ENCODE results near the gene RDH13. TPM values are rescaled to one million over a fixed set of nuclear protein-coding genes. Genes with fewer than 3 reads are reported as not detected.
A peak's percentile ranks its signal among the peaks of the same experiment; 100 is the strongest.
"Not testable (repeated sequence)": the region's sequence is repeated elsewhere in the genome, so short reads cannot be mapped to it uniquely, and the experiment has no call there.

Gene RDH13
- total RNA-seq, 1 donor from 2014 or later = 18.9 TPM

DNA sequence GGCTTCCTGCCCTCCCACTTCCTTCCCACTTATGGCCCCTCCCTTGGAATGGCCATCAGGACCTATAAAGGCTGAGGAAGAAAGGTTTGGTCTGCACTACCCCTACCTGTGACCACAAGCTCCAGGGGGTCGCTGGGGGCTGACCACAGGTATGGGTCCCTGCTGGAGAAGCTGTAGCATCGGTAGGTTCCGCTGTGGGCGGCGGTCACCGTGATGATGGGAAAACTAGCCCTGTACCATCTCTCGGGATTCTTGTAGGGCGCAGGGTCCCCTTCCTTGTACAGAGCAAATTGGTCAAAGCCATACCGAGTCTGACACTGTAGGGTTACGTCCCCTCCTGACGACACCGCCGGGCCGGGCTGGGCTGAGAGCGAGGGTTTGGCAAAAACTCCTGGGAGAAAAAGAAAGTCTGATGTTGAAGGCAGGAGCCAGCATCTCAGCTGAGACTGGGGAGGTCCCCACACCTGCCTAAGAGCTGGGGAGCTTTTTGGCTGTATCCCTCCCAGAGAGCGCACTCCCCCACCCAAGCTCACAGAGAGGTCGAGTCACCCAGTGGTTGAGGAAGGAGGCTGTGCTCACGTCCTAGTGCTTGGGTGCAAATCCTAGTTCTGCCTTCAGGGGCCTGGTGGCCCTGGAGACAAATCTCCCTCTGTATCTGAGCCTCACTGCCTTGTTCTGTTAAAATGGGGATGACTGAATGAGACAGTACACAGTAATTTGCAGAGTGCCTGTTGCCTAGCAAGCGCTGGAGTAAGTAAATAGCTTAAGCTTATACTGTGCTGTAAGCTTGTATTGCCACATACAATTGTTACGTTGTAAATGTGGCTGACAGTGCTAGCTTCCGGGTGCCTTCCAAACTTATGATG, 35.2 kb downstream of the RDH13 start:
- Mint-ChIP-seq H3K4me1 (ENCODE audit: low read depth) (no peaks in the 10 kb centered on the region), H3K4me3 (ENCODE audit: low read depth) (no peak overlapping the region), H3K27ac (no peak overlapping the region), H3K9me3 (peaks cover 27% of the 10 kb centered on the region), H3K36me3 (ENCODE audit: low read depth) (peaks cover 14% of the 10 kb centered on the region), H3K27me3 (ENCODE audit: low read depth) (no peaks in the 10 kb centered on the region)
- intact Hi-C loops (cut with micrococcal nuclease) = no loop called here
- DNase-seq (ENCODE audit: low spot score) = no peak

DNA sequence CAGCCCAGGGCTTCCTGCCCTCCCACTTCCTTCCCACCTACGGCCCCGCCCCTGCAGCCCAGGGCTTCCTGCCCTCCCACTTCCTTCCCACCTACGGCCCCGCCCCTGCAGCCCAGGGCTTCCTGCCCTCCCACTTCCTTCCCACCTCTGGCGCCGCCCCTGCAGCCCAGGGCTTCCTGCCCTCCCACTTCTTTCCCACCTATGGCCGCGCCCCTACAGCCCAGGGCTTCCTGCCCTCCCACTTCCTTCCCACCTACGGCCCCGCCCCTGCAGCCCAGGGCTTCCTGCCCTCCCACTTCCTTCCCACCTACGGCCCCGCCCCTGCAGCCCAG, 35.8 kb downstream of the RDH13 start:
- H3K4me3 Mint-ChIP-seq (ENCODE audit: low read depth); H3K27ac Mint-ChIP-seq; intact Hi-C loops (cut with micrococcal nuclease); H3K4me1 Mint-ChIP-seq (ENCODE audit: low read depth); DNase-seq (ENCODE audit: low spot score); H3K27me3 Mint-ChIP-seq (ENCODE audit: low read depth): not testable (repeated sequence)
- Mint-ChIP-seq H3K9me3 (peaks cover 33% of the 10 kb centered on the region), H3K36me3 (ENCODE audit: low read depth) (peaks cover 17% of the 10 kb centered on the region)

DNA sequence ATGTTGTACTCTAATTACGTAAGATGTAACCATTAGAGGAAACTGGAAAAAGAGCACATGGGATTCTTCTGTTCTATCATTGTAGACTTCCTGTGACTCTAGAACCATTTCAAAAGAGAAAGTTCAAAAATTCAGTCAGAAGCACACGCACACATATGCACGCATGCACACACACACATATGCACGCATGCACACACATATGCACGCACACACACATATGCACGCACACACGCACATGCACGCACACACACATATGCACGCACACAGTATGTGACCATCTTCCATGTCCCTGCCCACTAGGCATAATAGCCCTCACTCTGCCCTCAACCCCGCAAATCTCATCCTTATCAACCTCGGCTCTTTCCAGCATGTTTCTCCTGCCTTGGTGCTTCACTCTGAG, 38.8 kb downstream of the RDH13 start:
- no peaks in the 10 kb centered on the region for H3K27me3 Mint-ChIP-seq (ENCODE audit: low read depth)
- H3K36me3 Mint-ChIP-seq (ENCODE audit: low read depth) = peaks cover 21% of the 10 kb centered on the region
- H3K9me3 Mint-ChIP-seq = peaks cover 45% of the 10 kb centered on the region
- H3K4me3 Mint-ChIP-seq (ENCODE audit: low read depth) = no peak overlapping the region
- intact Hi-C loops (cut with micrococcal nuclease) = no loop called here
- DNase-seq (ENCODE audit: low spot score) = no peak
- H3K27ac Mint-ChIP-seq = no peak overlapping the region
- no peaks in the 10 kb centered on the region for H3K4me1 Mint-ChIP-seq (ENCODE audit: low read depth)

DNA sequence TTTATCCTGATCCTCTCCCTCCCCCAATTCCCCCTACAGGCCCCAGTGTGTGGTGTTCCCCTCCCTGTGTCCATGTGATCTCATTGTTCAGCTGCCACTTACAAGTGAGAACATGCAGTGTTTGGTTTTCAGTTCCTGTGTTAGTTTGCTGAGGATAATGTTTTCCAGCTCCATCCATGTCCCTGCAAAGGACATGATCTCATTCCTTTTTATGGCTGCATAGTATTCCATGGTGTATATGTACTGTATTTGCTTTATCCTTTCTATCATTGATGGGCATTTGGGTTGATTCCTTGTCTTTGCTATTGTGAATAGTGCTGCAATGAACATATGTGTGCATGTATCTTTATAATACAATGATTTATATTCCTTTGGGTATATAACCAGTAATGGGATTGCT, 42.6 kb downstream of the RDH13 start:
- H3K4me3 Mint-ChIP-seq (ENCODE audit: low read depth); intact Hi-C loops (cut with micrococcal nuclease); H3K27me3 Mint-ChIP-seq (ENCODE audit: low read depth); H3K4me1 Mint-ChIP-seq (ENCODE audit: low read depth); H3K27ac Mint-ChIP-seq; DNase-seq (ENCODE audit: low spot score): not testable (repeated sequence)
- Mint-ChIP-seq H3K36me3 (ENCODE audit: low read depth) (peaks cover 17% of the 10 kb centered on the region), H3K9me3 (peaks cover 42% of the 10 kb centered on the region)

DNA sequence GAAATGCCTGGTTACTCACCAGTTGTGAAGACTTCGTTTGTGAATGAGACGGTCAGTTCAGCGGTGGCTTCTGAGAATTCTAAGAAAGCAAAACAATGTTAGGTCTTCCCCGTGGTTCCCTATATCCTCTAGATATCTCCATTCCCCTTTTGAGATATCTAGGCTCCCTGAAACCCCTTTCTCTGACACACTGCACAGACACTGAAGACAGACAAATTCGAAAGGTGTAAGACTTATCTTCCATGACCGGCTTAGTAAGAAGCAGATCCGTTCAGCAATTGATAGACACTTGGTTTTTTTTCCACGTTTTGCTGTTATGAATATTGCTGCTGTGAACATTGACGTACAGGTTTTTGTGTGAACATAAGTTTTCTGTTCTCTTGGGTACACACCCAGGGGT, 44.3 kb downstream of the RDH13 start:
- no peak overlapping the region for H3K4me3 Mint-ChIP-seq (ENCODE audit: low read depth)

DNA sequence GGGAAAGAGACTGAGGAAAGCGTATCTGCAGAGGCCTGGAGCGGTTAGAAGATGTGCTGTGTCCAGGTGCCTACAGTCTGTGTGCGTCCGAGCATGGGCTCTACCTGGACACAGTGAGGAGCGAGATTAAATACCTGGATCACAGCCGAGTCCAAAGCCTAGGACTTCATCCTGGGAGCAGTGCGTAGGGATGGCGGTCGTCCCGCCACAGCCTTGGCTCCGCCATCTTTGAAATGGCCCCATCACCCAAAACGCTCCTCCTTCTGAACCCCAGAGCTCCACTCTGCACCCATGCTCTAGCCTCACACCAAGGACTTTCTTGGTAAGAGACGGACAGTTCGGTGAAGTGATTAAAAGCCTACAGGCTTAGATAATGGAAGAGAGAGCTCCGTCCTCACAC, 44.7 kb downstream of the RDH13 start:
- intact Hi-C loops (cut with micrococcal nuclease) = no loop called here
- Mint-ChIP-seq H3K4me1 (ENCODE audit: low read depth) (no peaks in the 10 kb centered on the region), H3K27ac (no peak overlapping the region), H3K27me3 (ENCODE audit: low read depth) (no peaks in the 10 kb centered on the region), H3K4me3 (ENCODE audit: low read depth) (no peak overlapping the region), H3K36me3 (ENCODE audit: low read depth) (peaks cover 9% of the 10 kb centered on the region), H3K9me3 (peaks cover 24% of the 10 kb centered on the region)
- no peak for DNase-seq (ENCODE audit: low spot score)

More for the DNA sequence above, 44.3 kb downstream of the RDH13 start:
- DNase-seq (ENCODE audit: low spot score) = no peak
- Mint-ChIP-seq H3K27me3 (ENCODE audit: low read depth) (no peaks in the 10 kb centered on the region), H3K36me3 (ENCODE audit: low read depth) (peaks cover 13% of the 10 kb centered on the region), H3K9me3 (peaks cover 28% of the 10 kb centered on the region), H3K27ac (no peak overlapping the region), H3K4me1 (ENCODE audit: low read depth) (no peaks in the 10 kb centered on the region)
- intact Hi-C loops (cut with micrococcal nuclease) = no loop called here

DNA sequence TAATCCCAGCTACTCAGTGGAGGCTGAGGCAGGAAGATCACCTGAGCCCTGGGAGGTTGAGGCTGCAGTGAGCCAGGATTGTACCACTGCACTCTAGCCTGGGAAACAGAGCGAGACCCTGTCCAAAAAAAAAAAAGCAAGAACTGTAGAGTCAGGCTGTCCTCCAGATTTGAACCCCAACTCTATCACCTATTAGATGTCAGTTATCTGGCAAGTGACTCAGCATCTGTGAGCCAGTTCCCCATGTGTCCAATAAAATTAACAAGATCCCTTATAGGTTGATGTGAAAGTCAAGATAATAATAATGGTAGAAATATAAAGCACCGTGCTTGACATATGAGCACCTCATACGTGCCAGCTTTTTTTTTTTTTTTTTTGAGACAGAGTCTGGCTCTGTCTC, 46.9 kb downstream of the RDH13 start:
- Mint-ChIP-seq H3K36me3 (ENCODE audit: low read depth) (peaks cover 7% of the 10 kb centered on the region), H3K4me1 (ENCODE audit: low read depth) (no peaks in the 10 kb centered on the region), H3K4me3 (ENCODE audit: low read depth) (no peak overlapping the region), H3K9me3 (peaks cover 10% of the 10 kb centered on the region), H3K27ac (no peak overlapping the region), H3K27me3 (ENCODE audit: low read depth) (no peaks in the 10 kb centered on the region)
- DNase-seq (ENCODE audit: low spot score) = no peak
- intact Hi-C loops (cut with micrococcal nuclease) = no loop called here

DNA sequence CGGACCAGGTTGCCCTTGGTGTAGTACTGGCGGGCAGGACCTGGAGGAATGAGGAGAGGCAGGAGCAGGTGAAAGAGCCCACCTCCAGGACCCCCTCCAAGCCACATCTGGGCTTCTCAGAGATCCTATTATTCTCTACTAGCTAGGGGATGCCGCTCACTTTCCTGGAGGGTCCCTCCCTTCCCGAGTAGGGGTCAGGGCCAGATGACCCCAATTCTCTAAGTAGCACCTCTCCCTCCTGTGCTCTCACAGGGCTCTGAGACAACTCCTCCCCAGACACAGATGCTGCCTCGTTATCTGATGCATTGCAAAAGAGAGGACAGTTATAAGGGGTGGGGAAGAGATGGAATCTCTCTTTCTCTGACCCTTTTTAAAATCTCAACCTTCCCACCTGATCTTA, 47.8 kb downstream of the RDH13 start:
- no peaks in the 10 kb centered on the region for H3K4me1 Mint-ChIP-seq (ENCODE audit: low read depth)
- H3K27me3 Mint-ChIP-seq (ENCODE audit: low read depth) = no peaks in the 10 kb centered on the region
- H3K36me3 Mint-ChIP-seq (ENCODE audit: low read depth) = peaks cover 3% of the 10 kb centered on the region
- DNase-seq (ENCODE audit: low spot score) = no peak
- H3K27ac Mint-ChIP-seq = no peak overlapping the region
- intact Hi-C loops (cut with micrococcal nuclease) = no loop called here
- H3K4me3 Mint-ChIP-seq (ENCODE audit: low read depth) = peak overlapping the region; percentile 60
- peaks cover 5% of the 10 kb centered on the region for H3K9me3 Mint-ChIP-seq

DNA sequence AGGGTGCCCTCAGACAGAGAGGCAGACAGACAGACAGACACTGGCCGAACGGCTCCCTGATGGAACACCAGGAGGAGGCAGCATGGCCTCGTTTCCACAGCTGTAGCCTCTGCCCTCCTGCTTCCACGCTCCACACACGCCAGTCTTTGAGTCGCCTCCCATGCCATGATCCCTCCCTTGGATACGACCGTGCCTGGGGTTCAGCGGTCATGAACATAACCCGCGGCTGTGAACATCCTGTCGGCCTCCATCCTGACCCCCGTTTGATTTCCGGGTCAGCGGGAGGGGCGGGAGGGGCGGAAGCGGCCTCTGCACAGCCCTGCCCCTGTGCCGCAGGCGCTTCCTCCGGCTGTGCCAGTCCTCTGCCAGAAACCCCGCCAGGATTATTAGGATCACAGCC, 48.2 kb downstream of the RDH13 start:
- intact Hi-C loops (cut with micrococcal nuclease) = no loop called here
- Mint-ChIP-seq H3K4me1 (ENCODE audit: low read depth) (no peaks in the 10 kb centered on the region), H3K9me3 (peaks cover 3% of the 10 kb centered on the region), H3K27me3 (ENCODE audit: low read depth) (no peaks in the 10 kb centered on the region), H3K36me3 (ENCODE audit: low read depth) (peaks cover 3% of the 10 kb centered on the region), H3K27ac (no peak overlapping the region), H3K4me3 (ENCODE audit: low read depth) (peak overlapping the region; percentile 60)
- no peak for DNase-seq (ENCODE audit: low spot score)

DNA sequence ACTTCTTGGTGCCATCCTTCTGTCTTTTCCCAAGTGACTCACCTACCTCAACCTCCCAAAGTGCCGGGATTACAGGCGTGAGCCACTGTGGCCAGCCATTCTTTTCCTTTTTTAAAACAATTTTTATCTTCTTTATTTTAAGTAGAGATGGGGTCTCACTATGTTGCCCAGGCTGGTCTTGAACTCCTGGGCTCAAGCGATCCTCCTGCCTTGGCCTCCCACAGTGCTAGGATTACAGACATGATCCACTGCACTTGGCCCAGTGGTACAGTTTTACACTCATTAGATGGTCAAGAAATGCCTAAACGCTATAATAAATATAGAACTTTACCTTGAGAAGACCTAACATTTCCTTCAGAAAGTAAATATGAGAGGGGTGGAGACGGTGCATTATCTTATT, 49.4 kb downstream of the RDH13 start:
- Mint-ChIP-seq H3K27me3 (ENCODE audit: low read depth) (no peaks in the 10 kb centered on the region), H3K4me3 (ENCODE audit: low read depth) (no peak overlapping the region), H3K4me1 (ENCODE audit: low read depth) (no peaks in the 10 kb centered on the region), H3K27ac (no peak overlapping the region), H3K9me3 (peaks cover 10% of the 10 kb centered on the region), H3K36me3 (ENCODE audit: low read depth) (peaks cover 3% of the 10 kb centered on the region)
- intact Hi-C loops (cut with micrococcal nuclease) = no loop called here
- DNase-seq (ENCODE audit: low spot score) = no peak

DNA sequence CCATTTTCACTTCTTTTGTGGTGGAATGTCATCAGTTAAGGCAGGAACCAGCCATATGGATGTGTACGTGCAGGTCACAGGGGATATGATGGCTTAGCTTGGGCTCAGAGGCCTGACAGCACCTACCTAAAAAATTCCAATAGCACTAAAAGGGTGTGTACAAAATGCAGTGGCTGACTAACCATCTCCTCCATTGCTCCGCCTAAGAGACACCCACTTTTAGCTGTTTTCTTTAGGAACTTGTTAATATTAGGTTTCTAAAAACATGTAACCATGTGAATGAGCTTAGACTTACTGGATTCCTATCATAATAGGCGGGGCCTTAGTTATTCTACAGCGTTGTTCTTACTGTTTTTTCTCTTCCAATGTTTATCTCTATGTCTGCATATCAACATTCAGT, 50.6 kb downstream of the RDH13 start:
- intact Hi-C loops (cut with micrococcal nuclease) = no loop called here
- H3K4me1 Mint-ChIP-seq (ENCODE audit: low read depth) = no peaks in the 10 kb centered on the region
- no peak overlapping the region for H3K4me3 Mint-ChIP-seq (ENCODE audit: low read depth)
- H3K27ac Mint-ChIP-seq = no peak overlapping the region
- peaks cover 21% of the 10 kb centered on the region for H3K9me3 Mint-ChIP-seq
- H3K27me3 Mint-ChIP-seq (ENCODE audit: low read depth) = no peaks in the 10 kb centered on the region
- H3K36me3 Mint-ChIP-seq (ENCODE audit: low read depth) = peaks cover 3% of the 10 kb centered on the region
- no peak for DNase-seq (ENCODE audit: low spot score)

DNA sequence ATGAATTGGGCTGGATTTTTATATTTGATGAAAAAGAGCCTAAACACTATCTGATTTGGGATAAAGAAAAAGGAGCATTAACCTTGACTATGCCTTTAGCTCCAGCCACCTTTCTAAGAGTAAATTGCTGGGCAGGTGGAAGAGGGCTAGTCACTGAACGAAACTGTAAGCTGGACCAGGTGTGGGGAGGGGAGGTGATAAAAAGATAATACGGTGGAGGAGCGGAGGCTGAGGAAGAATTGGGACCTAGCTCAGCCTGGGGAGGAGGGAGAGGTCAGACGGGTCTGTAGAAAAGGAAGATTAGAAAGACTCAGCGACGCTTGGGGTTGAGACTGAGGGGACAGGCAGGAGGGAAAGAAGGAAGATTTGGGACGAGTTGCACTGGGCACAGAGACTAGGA, 52.4 kb downstream of the RDH13 start:
- DNase-seq (ENCODE audit: low spot score); H3K27ac Mint-ChIP-seq; H3K4me3 Mint-ChIP-seq (ENCODE audit: low read depth); H3K27me3 Mint-ChIP-seq (ENCODE audit: low read depth); H3K36me3 Mint-ChIP-seq (ENCODE audit: low read depth); intact Hi-C loops (cut with micrococcal nuclease); H3K4me1 Mint-ChIP-seq (ENCODE audit: low read depth): not testable (repeated sequence)
- peaks cover 35% of the 10 kb centered on the region for H3K9me3 Mint-ChIP-seq

DNA sequence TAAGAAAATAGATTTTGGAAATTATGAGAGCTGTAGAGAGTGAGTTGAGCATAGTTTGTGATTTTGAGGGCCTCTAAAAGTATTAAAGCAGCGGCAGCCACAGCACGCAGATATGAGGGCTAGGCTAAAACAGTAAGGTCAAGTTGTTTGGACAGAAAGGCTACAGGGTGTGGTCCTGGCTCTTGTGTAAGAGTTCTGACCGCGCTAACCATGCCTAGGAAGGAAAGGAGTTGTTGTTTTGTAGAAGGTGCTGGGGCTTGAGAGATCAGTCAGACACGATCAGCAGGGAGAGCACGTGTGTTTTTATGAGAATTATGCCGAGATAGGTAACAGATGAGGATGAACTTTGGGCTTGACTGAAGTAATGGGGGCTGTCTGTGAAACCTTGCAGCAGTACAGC, 54.2 kb downstream of the RDH13 start:
- H3K4me3 Mint-ChIP-seq (ENCODE audit: low read depth); H3K27ac Mint-ChIP-seq; intact Hi-C loops (cut with micrococcal nuclease); H3K4me1 Mint-ChIP-seq (ENCODE audit: low read depth); H3K27me3 Mint-ChIP-seq (ENCODE audit: low read depth); DNase-seq (ENCODE audit: low spot score): not testable (repeated sequence)
- Mint-ChIP-seq H3K9me3 (peaks cover 53% of the 10 kb centered on the region), H3K36me3 (ENCODE audit: low read depth) (peaks cover 19% of the 10 kb centered on the region)

DNA sequence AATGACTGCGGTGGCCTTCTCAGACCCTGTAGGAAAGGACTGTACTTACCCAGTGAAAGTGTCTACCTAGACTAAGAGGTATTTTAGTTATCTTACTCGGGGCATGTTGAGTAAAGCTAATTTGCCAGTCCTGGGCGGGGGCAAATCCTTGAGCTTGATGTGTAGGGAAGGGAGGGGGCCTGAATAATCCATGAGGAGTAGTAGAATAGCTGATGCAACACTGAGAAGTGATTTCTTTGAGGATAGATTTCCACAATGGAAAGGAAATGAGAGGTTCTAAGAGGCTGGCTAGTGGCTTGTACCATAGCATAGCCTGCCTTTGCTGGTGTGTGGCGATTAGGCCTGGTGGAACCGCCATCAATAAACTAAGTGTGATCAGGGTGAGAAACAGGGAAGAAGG, 54.8 kb downstream of the RDH13 start:
- H3K4me3 Mint-ChIP-seq (ENCODE audit: low read depth); H3K27me3 Mint-ChIP-seq (ENCODE audit: low read depth); DNase-seq (ENCODE audit: low spot score); H3K27ac Mint-ChIP-seq; H3K4me1 Mint-ChIP-seq (ENCODE audit: low read depth); intact Hi-C loops (cut with micrococcal nuclease): not testable (repeated sequence)
- peaks cover 23% of the 10 kb centered on the region for H3K36me3 Mint-ChIP-seq (ENCODE audit: low read depth)
- peaks cover 53% of the 10 kb centered on the region for H3K9me3 Mint-ChIP-seq
